Activated CD8-positive, alpha-beta memory T cell treated with anti-CD3 and anti-CD28 coated beads for 48 hours (primary cell): ENCODE measurements around the gene TMEM19.

ENCODE experiments used
- DNase-seq, 3 experiments: peaks; one replicate each; pipeline ENCODE4 v3.0.0-alpha.2; 2020; ENCODE audit warnings: low read depth in 2 of 3, low spot score in 2 of 3

TMEM19 gene

GRCh38 chr12:71710276-71711125 lies 24.6 kb downstream of the TMEM19 start:
- no peak for DNase-seq

- DNase-seq: no peak
Measured at GRCh38 chr12:71718611-71719010, 32.7 kb downstream of the TMEM19 start.

GRCh38 chr12:71719647-71720370 lies 33.9 kb downstream of the TMEM19 start:
- DNase-seq: no peak

- no peak for DNase-seq
Measured at GRCh38 chr12:71721783-71722505, 36.1 kb downstream of the TMEM19 start.

GRCh38 chr12:71725011-71725410 lies 39.1 kb downstream of the TMEM19 start:
- DNase-seq: no peak

GRCh38 chr12:71726548-71726947 lies 40.7 kb downstream of the TMEM19 start:
- no peak for DNase-seq

GRCh38 chr12:71727958-71728357 lies 42.1 kb downstream of the TMEM19 start:
- no peak for DNase-seq

- no peak for DNase-seq
Measured at GRCh38 chr12:71730936-71731335, 45.1 kb downstream of the TMEM19 start.

- DNase-seq: no peak
Measured at GRCh38 chr12:71731439-71732356, 45.8 kb downstream of the TMEM19 start.

GRCh38 chr12:71732357-71732712 lies 46.5 kb downstream of the TMEM19 start:
- no peak for DNase-seq

- no peak for DNase-seq
Measured at GRCh38 chr12:71737197-71737596, 51.3 kb downstream of the TMEM19 start.

- no peak for DNase-seq
Measured at GRCh38 chr12:71742998-71743397, 57.1 kb downstream of the TMEM19 start.

- no peak for DNase-seq
Measured at GRCh38 chr12:71744522-71745300, 58.8 kb downstream of the TMEM19 start.

GRCh38 chr12:71746974-71747611 lies 61.2 kb downstream of the TMEM19 start:
- no peak for DNase-seq

- DNase-seq: no peak
Measured at GRCh38 chr12:71748081-71748850, 62.4 kb downstream of the TMEM19 start.

- DNase-seq: no peak
Measured at GRCh38 chr12:71749666-71750065, 63.8 kb downstream of the TMEM19 start.

GRCh38 chr12:71752891-71753290 lies 67.0 kb downstream of the TMEM19 start:
- no peak for DNase-seq
